Urothelium cell line (cell line): ENCODE data around the gene TMPRSS4.

Source experiments
- DNase-seq: peaks from one replicate; pipeline ENCODE4 v3.0.0; 2011; ENCODE audit warnings: low spot score, mixed read lengths
- FAIRE-seq: peaks from 2 replicates; lab custom pipeline; 2011; peaks lifted over from hg19 to GRCh38; lab: Jason Lieb, UNC

The TMPRSS4 gene

DNA sequence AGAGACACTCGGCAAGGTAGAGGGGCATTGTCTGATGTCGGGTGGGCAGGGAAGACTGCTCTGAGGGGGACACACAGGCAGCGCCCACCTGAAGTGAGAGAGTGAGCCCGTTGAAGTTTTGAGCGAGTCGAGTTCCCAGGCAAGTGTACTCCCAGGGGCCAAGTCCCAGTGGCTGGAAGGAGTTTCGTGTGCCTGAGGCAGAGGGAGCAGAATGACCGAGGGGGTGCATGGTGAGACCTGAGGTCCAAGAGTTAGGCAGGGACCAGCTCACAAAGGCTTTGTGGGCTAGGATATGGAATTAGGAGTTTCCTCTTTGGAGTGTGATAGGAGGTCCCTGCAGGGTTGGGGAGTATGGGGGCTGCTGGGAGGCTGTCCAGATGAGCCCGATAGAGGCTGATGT is 93.4 kb downstream of the TMPRSS4 start:
- DNase-seq (no peak), FAIRE-seq (no peak)

DNA sequence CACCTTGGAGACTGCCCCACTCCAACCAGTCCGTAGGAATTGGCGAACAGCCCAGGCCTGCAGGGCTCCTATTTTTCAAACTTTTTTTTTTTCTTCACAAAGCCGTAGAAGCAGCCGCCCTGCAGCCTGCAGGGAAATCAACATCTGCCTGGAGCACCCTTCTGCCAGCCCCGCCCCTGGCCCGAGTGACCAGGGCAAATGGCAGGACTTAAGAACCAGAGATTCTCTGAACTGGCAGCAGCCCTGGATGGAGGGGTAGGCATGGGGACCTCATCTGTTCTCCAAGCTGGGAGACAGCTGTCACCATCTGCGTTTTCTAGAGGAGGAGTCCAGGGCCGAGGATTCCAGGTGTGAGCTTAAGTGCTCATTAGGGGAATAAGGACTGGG is 94.0 kb downstream of the TMPRSS4 start:
- no peak for FAIRE-seq
- DNase-seq, result no peak
